ENCODE results near the gene ETF1. TPM values are rescaled to one million over a fixed set of nuclear protein-coding genes. Genes with fewer than 3 reads are reported as not detected.

Gene ETF1
- total RNA-seq, 1 donor: 113 TPM

DNA sequence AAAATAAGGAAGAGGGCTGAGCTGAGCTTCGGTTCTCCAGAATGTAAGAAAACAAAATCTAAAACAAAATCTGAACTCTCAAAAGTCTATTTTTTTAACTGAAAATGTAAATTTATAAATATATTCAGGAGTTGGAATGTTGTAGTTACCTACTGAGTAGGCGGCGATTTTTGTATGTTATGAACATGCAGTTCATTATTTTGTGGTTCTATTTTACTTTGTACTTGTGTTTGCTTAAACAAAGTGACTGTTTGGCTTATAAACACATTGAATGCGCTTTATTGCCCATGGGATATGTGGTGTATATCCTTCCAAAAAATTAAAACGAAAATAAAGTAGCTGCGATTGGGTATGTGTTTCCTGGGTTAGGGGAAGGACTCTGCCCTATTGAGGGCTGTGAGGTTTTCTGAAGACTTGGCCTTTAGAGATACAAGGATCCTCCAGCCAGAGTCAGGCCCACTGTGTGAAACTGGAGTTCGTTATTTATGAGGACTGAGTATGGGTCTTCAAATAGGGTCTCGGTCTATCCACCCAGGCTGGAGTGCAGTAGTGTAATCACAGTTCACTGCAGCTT lies 74.0 kb downstream of the ETF1 start:
- Histone ChIP-seq H3K27ac (ENCODE audit: low read depth, low read length) (peak overlapping the region; percentile 15), H3K4me3 (ENCODE audit: insufficient read depth, low read length) (peak overlapping the region; percentile 92)

DNA sequence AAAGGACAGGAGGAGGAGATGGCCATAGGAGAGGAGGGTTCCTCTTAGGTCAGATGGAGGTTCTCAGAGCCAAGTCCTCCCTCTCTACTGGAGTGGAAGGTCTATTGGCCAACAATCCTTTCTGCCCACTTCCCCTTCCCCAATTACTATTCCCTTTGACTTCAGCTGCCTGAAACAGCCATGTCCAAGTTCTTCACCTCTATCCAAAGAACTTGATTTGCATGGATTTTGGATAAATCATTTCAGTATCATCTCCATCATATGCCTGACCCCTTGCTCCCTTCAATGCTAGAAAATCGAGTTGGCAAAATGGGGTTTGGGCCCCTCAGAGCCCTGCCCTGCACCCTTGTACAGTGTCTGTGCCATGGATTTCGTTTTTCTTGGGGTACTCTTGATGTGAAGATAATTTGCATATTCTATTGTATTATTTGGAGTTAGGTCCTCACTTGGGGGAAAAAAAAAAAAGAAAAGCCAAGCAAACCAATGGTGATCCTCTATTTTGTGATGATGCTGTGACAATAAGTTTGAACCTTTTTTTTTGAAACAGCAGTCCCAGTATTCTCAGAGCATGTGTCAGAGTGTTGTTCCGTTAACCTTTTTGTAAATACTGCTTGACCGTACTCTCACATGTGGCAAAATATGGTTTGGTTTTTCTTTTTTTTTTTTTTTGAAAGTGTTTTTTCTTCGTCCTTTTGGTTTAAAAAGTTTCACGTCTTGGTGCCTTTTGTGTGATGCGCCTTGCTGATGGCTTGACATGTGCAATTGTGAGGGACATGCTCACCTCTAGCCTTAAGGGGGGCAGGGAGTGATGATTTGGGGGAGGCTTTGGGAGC lies 74.7 kb downstream of the ETF1 start:
- H3K9me3 ChIP-seq (ENCODE audit: low read depth, low read length): no peaks in the 10 kb centered on the region
- H3K79me2 ChIP-seq (ENCODE audit: insufficient read depth, low read length): peaks cover 28% of the 10 kb centered on the region
- H2AFZ ChIP-seq (ENCODE audit: low read length): no peak overlapping the region
- peaks cover 20% of the 10 kb centered on the region for H3K4me1 ChIP-seq (ENCODE audit: insufficient read depth, low read length)
- no peak for DNase-seq (ENCODE audit: insufficient read length, low spot score, missing footprints)
- H3K4me3 ChIP-seq (ENCODE audit: insufficient read depth, low read length): peak overlapping the region; percentile 92
- TF ChIP-seq, protein P1, sequence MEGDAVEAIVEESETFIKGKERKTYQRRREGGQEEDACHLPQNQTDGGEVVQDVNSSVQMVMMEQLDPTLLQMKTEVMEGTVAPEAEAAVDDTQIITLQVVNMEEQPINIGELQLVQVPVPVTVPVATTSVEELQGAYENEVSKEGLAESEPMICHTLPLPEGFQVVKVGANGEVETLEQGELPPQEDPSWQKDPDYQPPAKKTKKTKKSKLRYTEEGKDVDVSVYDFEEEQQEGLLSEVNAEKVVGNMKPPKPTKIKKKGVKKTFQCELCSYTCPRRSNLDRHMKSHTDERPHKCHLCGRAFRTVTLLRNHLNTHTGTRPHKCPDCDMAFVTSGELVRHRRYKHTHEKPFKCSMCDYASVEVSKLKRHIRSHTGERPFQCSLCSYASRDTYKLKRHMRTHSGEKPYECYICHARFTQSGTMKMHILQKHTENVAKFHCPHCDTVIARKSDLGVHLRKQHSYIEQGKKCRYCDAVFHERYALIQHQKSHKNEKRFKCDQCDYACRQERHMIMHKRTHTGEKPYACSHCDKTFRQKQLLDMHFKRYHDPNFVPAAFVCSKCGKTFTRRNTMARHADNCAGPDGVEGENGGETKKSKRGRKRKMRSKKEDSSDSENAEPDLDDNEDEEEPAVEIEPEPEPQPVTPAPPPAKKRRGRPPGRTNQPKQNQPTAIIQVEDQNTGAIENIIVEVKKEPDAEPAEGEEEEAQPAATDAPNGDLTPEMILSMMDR (IDR thresholded peaks at IDR 0.05; ENCODE audit: extremely low read depth, low read depth, low read length): no peak
- peaks cover 47% of the 10 kb centered on the region for H4K20me1 ChIP-seq (ENCODE audit: insufficient read depth, low read length)
- H3K4me2 ChIP-seq (ENCODE audit: insufficient read depth, low read length): peak overlapping the region; percentile 85
- H3K36me3 ChIP-seq (ENCODE audit: insufficient read depth, low read length): peaks cover 28% of the 10 kb centered on the region
- H3K27ac ChIP-seq (ENCODE audit: low read depth, low read length): peak overlapping the region; percentile 73
- H3K27me3 ChIP-seq (ENCODE audit: insufficient read depth, low read length): no peaks in the 10 kb centered on the region

More for the DNA sequence above, 74.0 kb downstream of the ETF1 start:
- Histone ChIP-seq H3K36me3 (ENCODE audit: insufficient read depth, low read length) (peaks cover 28% of the 10 kb centered on the region), H3K4me1 (ENCODE audit: insufficient read depth, low read length) (peaks cover 17% of the 10 kb centered on the region), H3K4me2 (ENCODE audit: insufficient read depth, low read length) (peak overlapping the region; percentile 85), H3K27me3 (ENCODE audit: insufficient read depth, low read length) (no peaks in the 10 kb centered on the region), H3K79me2 (ENCODE audit: insufficient read depth, low read length) (peaks cover 28% of the 10 kb centered on the region), H3K9me3 (ENCODE audit: low read depth, low read length) (no peaks in the 10 kb centered on the region), H4K20me1 (ENCODE audit: insufficient read depth, low read length) (peaks cover 47% of the 10 kb centered on the region), H2AFZ (ENCODE audit: low read length) (no peak overlapping the region)
- no peak for DNase-seq (ENCODE audit: insufficient read length, low spot score, missing footprints)
- TF ChIP-seq, protein P1 (IDR thresholded peaks at IDR 0.05; ENCODE audit: extremely low read depth, low read depth, low read length): no peak

DNA sequence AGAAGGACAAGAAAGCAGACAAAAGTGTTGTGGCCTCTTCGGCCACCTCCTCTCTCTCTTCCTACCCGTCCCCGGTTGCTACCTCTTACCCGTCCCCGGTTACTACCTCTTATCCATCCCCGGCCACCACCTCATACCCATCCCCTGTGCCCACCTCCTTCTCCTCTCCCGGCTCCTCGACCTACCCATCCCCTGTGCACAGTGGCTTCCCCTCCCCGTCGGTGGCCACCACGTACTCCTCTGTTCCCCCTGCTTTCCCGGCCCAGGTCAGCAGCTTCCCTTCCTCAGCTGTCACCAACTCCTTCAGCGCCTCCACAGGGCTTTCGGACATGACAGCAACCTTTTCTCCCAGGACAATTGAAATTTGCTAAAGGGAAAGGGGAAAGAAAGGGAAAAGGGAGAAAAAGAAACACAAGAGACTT lies 75.3 kb downstream of the ETF1 start:
- Histone ChIP-seq H4K20me1 (ENCODE audit: insufficient read depth, low read length) (peaks cover 47% of the 10 kb centered on the region), H2AFZ (ENCODE audit: low read length) (no peak overlapping the region), H3K79me2 (ENCODE audit: insufficient read depth, low read length) (peaks cover 28% of the 10 kb centered on the region), H3K27me3 (ENCODE audit: insufficient read depth, low read length) (no peaks in the 10 kb centered on the region), H3K9me3 (ENCODE audit: low read depth, low read length) (no peaks in the 10 kb centered on the region), H3K4me3 (ENCODE audit: insufficient read depth, low read length) (peak overlapping the region; percentile 92), H3K4me1 (ENCODE audit: insufficient read depth, low read length) (peaks cover 24% of the 10 kb centered on the region), H3K27ac (ENCODE audit: low read depth, low read length) (peak overlapping the region; percentile 73), H3K4me2 (ENCODE audit: insufficient read depth, low read length) (peak overlapping the region; percentile 85), H3K36me3 (ENCODE audit: insufficient read depth, low read length) (peaks cover 28% of the 10 kb centered on the region)
- TF ChIP-seq, protein P1 (IDR thresholded peaks at IDR 0.05; ENCODE audit: extremely low read depth, low read depth, low read length): no peak
- DNase-seq (ENCODE audit: insufficient read length, low spot score, missing footprints): no peak
